HepG2 (cell line): ENCODE data around the gene FOXN3. TPM values are rescaled to one million over a fixed set of nuclear protein-coding genes. Genes with fewer than 3 reads are reported as not detected.

ENCODE experiments used
- ATAC-seq: fragments of 200-7000 bp; cut with Tn5 transposase; 3 replicates; pipeline ENCODE4 v1.9.1; 2020; ENCODE audit warnings: mild to moderate bottlenecking, moderate library complexity
- BruUV-seq: library from RNA; stranded (reverse); fragments of 400-500 nt; replicated peaks from 2 replicates; lab custom pipeline; 2021; lab: Mats Ljungman, UMichigan
- CTCF ChIA-PET: fragments of 300-600 bp; formaldehyde crosslinking; extraction: SDS; loops from one replicate; lab custom pipeline; 2021; ENCODE audit warnings: low total read pairs, inconsistent platforms, low intra/inter-chr PET ratio; lab: Yijun Ruan, JAX
- POLR2A ChIA-PET: fragments of 350-600 bp; sonication (Branson Sonifier 250); formaldehyde crosslinking; loops from one replicate; lab custom pipeline; 2020; ENCODE audit warnings: antibody characterized with exemption, inconsistent platforms; lab: Yijun Ruan, JAX
- DNase-seq: peaks from one replicate; pipeline ENCODE4 v3.0.0-alpha.2; 2015; ENCODE audit warnings: low spot score
- FAIRE-seq: peaks from 3 replicates; lab custom pipeline; 2011; peaks lifted over from hg19 to GRCh38; lab: Jason Lieb, UNC
- H2AFZ ChIP-seq: one replicate; pipeline ENCODE4 v1.6.1; 2011; ENCODE audit warnings: low read length, inconsistent platforms
- H3K27ac ChIP-seq: fragments of 300-600 bp; 3 replicates; pipeline ENCODE4 v1.8.0; 2011; ENCODE audit warnings: mixed run types, mild to moderate bottlenecking, mixed read lengths, low read length, inconsistent platforms; ENCODE audit not compliant: insufficient read depth; ENCODE audit errors: extremely low read length
- H3K27me3 ChIP-seq, 2 experiments: fragments of 200-600 bp in 1 of 2; 2 replicates in 1 of 2; 3 replicates in 1 of 2; pipeline versions ENCODE4 v1.6.0 to v1.8.0; 2011; ENCODE audit warnings: low read length in 2 of 2, mild to moderate bottlenecking in 2 of 2, moderate library complexity in 2 of 2, inconsistent platforms in 1 of 2; ENCODE audit not compliant: insufficient read depth in 2 of 2, control insufficient read depth in 1 of 2
- H3K36me3 ChIP-seq, 2 experiments: fragments of 200-600 bp in 1 of 2; replicated peaks in 1 of 2; 2 replicates in 1 of 2; 3 replicates in 1 of 2; pipeline versions ENCODE4 v1.5.1 to v1.8.0; 2011; ENCODE audit warnings: low read length in 2 of 2, inconsistent platforms in 1 of 2; ENCODE audit not compliant: insufficient read depth in 2 of 2, control insufficient read depth in 1 of 2
- H3K4me1 ChIP-seq: 2 replicates; pipeline ENCODE4 v1.5.1; 2012; ENCODE audit warnings: low read length, inconsistent platforms; ENCODE audit not compliant: insufficient read depth
- H3K4me2 ChIP-seq: 2 replicates; pipeline ENCODE4 v1.6.0; 2011; ENCODE audit warnings: low read depth, low read length, inconsistent platforms
- H3K4me3 ChIP-seq, 3 experiments: fragments of 200-600 bp in 1 of 3; sonication (generic), shearing (Covaris generic) in 1 of 3; replicated peaks in 1 of 3; 2 replicates each; pipeline ENCODE4 v1.5.1; 2011 to 2016; ENCODE audit warnings: low read length in 3 of 3, inconsistent platforms in 2 of 3, low read depth in 2 of 3, mild to moderate bottlenecking in 2 of 3, control low read depth in 1 of 3, mixed read lengths in 1 of 3; ENCODE audit not compliant: insufficient read depth in 1 of 3
- H3K79me2 ChIP-seq: one replicate; pipeline ENCODE4 v1.6.1; 2011; ENCODE audit warnings: low read length, inconsistent platforms; ENCODE audit not compliant: insufficient read depth
- H3K9ac ChIP-seq: 2 replicates; pipeline ENCODE4 v1.6.0; 2011; ENCODE audit warnings: mild to moderate bottlenecking, low read depth, low read length, inconsistent platforms; ENCODE audit not compliant: insufficient read depth
- H3K9me3 ChIP-seq: 2 replicates; pipeline ENCODE4 v1.5.1; 2012; ENCODE audit warnings: mild to moderate bottlenecking, low read length
- H4K20me1 ChIP-seq: 2 replicates; pipeline ENCODE4 v1.6.0; 2011; ENCODE audit warnings: inconsistent platforms, mild to moderate bottlenecking, low read length, moderate library complexity; ENCODE audit not compliant: insufficient read depth
- CREB1 ChIP-seq, 2 experiments: fragments of 450-650 bp in 1 of 2; IDR thresholded peaks; 2 replicates each; pipeline ENCODE4 v1.6.1; 2016 to 2017; ENCODE audit warnings: control low read depth in 1 of 2, mild to moderate bottlenecking in 1 of 2, missing compliant biosample characterization in 1 of 2, missing genetic modification characterization in 1 of 2
- GATAD2A ChIP-seq: IDR thresholded peaks from 2 replicates; pipeline ENCODE4 v1.6.1; 2016
- HOMEZ ChIP-seq: IDR thresholded peaks from 2 replicates; pipeline ENCODE4 v1.6.1; 2016; ENCODE audit warnings: low read depth
- LRRFIP1 ChIP-seq: sonication (generic); formaldehyde crosslinking; conservative IDR thresholded peaks from 2 replicates; pipeline ENCODE4 v1.4.0; 2020; ENCODE audit warnings: missing genetic modification reagents
- MAFG ChIP-seq: sonication (generic); formaldehyde crosslinking; IDR thresholded peaks from 2 replicates; pipeline ENCODE4 v1.5.1; 2020; ENCODE audit warnings: mild to moderate bottlenecking, missing genetic modification reagents
- MXD4 ChIP-seq: IDR thresholded peaks from 2 replicates; pipeline ENCODE4 v1.6.1; 2016; ENCODE audit warnings: mild to moderate bottlenecking, missing biosample characterization, missing genetic modification reagents
- ONECUT2 ChIP-seq: sonication (generic); formaldehyde crosslinking; IDR thresholded peaks from 2 replicates; pipeline ENCODE4 v1.4.0; 2020; ENCODE audit warnings: missing genetic modification reagents
- SALL2 ChIP-seq: sonication (generic); formaldehyde crosslinking; IDR thresholded peaks from 2 replicates; pipeline ENCODE4 v1.8.1; 2023; ENCODE audit warnings: mild to moderate bottlenecking, missing genetic modification reagents, inconsistent platforms
- ZNF234 ChIP-seq: sonication (generic); formaldehyde crosslinking; conservative IDR thresholded peaks from 2 replicates; pipeline ENCODE4 v1.5.1; 2020; ENCODE audit warnings: mild to moderate bottlenecking, missing genetic modification reagents
- ZNF552 ChIP-seq: sonication (generic); formaldehyde crosslinking; IDR thresholded peaks from 2 replicates; pipeline ENCODE4 v1.9.0; 2022; ENCODE audit warnings: missing genetic modification reagents, mild to moderate bottlenecking, borderline replicate concordance
- ZZZ3 ChIP-seq: sonication (generic); formaldehyde crosslinking; IDR thresholded peaks from 2 replicates; pipeline ENCODE4 v1.4.0; 2020; ENCODE audit warnings: missing genetic modification reagents, mild to moderate bottlenecking, borderline replicate concordance
- WGBS: methylation state at CpG from one replicate; pipeline ENCODE4 v1.1.6; 2017; ENCODE audit warnings: low lambda C conversion rate; 5-methylcytosine and 5-hydroxymethylcytosine counted together
- in situ Hi-C: cut with HindIII; loops from 2 replicates; pipeline ENCODE4 v1.10.0; 2017; ENCODE audit warnings: low pct_unique_long_range_greater_than_20kb; ENCODE audit not compliant: extremely low pct_ligation_motif_present
- intact Hi-C: fragments of 100-400 bp; cut with micrococcal nuclease; formaldehyde crosslinking; loops from one replicate; pipeline ENCODE4 v1.10.0; 2022; ENCODE audit not compliant: unreplicated experiment
- polyA plus RNA-seq, 8 experiments: library from polyadenylated mRNA; depleted of rRNA in 3 of 8; stranded (reverse) in 7 of 8; unstranded in 1 of 8; fragments of >200 nt; fragmentation: Illumina TruSeq in 4 of 8; extraction: Trizol in 4 of 8; gene quantifications; 2 replicates each; pipeline versions ENCODE4 v1.2.1 to v1.2.3, GENCODE V29; 2011 to 2016; ENCODE audit warnings: low read depth in 4 of 8, missing spikeins in 1 of 8, mixed read lengths in 1 of 8; ENCODE audit not compliant: insufficient read depth in 1 of 8
- total RNA-seq, 5 experiments: library from RNA; depleted of rRNA; stranded (reverse); fragments of >200 nt; fragmentation: Illumina TruSeq; extraction: Trizol; gene quantifications; 2 replicates each; pipeline ENCODE4 v1.2.3, GENCODE V29; 2016; ENCODE audit warnings: low read depth in 1 of 5

Gene FOXN3
- total and polyA plus RNA-seq, 2 of the 13 experiments (the other 11 are each of a cell fraction or from before 2014, with no cell fraction given), result 32.4 to 70.2 TPM

GRCh38 chr14:89123215-89123614 is 293.8 kb downstream of the FOXN3 start:
- H3K4me3 ChIP-seq, result no peak overlapping the region
- no peak overlapping the region for H3K9ac ChIP-seq
- CTCF ChIA-PET, result no interaction called here
- FAIRE-seq (no peak), ATAC-seq (no peak), DNase-seq (no peak)
- intact Hi-C loops, result no loop called here
- H4K20me1 ChIP-seq, result no peaks in the 10 kb centered on the region
- TF ChIP-seq CREB1 (IDR thresholded peaks at IDR 0.05) (peak; percentile 68), CREB1 (CRISPR knock-in tag; IDR thresholded peaks at IDR 0.05) (no peak), ZZZ3 (no peak)
- H2AFZ ChIP-seq, result no peak overlapping the region
- no peaks in the 10 kb centered on the region for H3K79me2 ChIP-seq
- H3K36me3 ChIP-seq, result no peaks in the 10 kb centered on the region
- no peaks in the 10 kb centered on the region for H3K9me3 ChIP-seq
- no peaks in the 10 kb centered on the region for H3K4me1 ChIP-seq
- no peak overlapping the region for H3K27ac ChIP-seq
- 52% methylated on average over 10 of the region's 10 CpGs for WGBS
- no TSS peak for BruUV-seq
- in situ Hi-C loops, result no loop called here
- peaks cover 6 to 7% of the 10 kb centered on the region in 2 experiments; a peak in 3 of 5 replicates for H3K27me3 ChIP-seq
- H3K4me2 ChIP-seq, result no peak overlapping the region
- POLR2A ChIA-PET, result no interaction called here

GRCh38 chr14:89121968-89122620 is 294.9 kb downstream of the FOXN3 start:
- in situ Hi-C loops, result no loop called here
- POLR2A ChIA-PET, result interaction anchor here (0.5 kb wide), 1 partner anchor 650 kb away, joined by 3 read pairs; no protein-coding TSS in a partner anchor
- peaks cover 6 to 7% of the 10 kb centered on the region in 2 experiments; a peak in 3 of 5 replicates for H3K27me3 ChIP-seq
- no peak overlapping the region for H3K27ac ChIP-seq
- CTCF ChIA-PET, result no interaction called here
- intact Hi-C loops, result no loop called here
- H3K9ac ChIP-seq, result no peak overlapping the region
- H4K20me1 ChIP-seq, result no peaks in the 10 kb centered on the region
- H3K9me3 ChIP-seq, result no peaks in the 10 kb centered on the region
- TF ChIP-seq ONECUT2 (CRISPR knock-in tag) (no peak), LRRFIP1 (CRISPR knock-in tag) (no peak), SALL2 (CRISPR knock-in tag) (no peak), MAFG (CRISPR knock-in tag) (no peak), ZNF234 (CRISPR knock-in tag) (no peak), GATAD2A (CRISPR knock-in tag) (no peak), MXD4 (CRISPR knock-in tag) (no peak), ZNF552 (CRISPR knock-in tag) (no peak), HOMEZ (no peak)
- no peaks in the 10 kb centered on the region for H3K36me3 ChIP-seq
- H3K4me1 ChIP-seq, result no peaks in the 10 kb centered on the region
- DNase-seq, result no peak
- 5% methylated on average over 4 of the region's 4 CpGs for WGBS
- no peak overlapping the region for H2AFZ ChIP-seq
- no peak overlapping the region for H3K4me3 ChIP-seq
- no peak overlapping the region for H3K4me2 ChIP-seq
- FAIRE-seq, result no peak
- no peak for ATAC-seq
- no peaks in the 10 kb centered on the region for H3K79me2 ChIP-seq
- no TSS peak for BruUV-seq
